ENCODE measurements around the gene CA4.

GRCh38 chr17:60138769-60139437, 10.9 kb upstream of the CA4 start:
- TF ChIP-seq GATA2 (IDR thresholded peaks at IDR 0.05; ENCODE audit: low read depth, low read length) (no peak), GATA3 (IDR thresholded peaks at IDR 0.05; ENCODE audit: low read depth, low read length) (no peak)

Data from SH-SY5Y (cell line).